Effector memory CD4-positive, alpha-beta T cell (primary cell): ENCODE measurements around the gene ZNF407.

Experiments
- DNase-seq, 3 donors: peaks; one replicate each; pipeline ENCODE4 v3.0.0-alpha.2; 2020
- H3K27ac ChIP-seq: 2 replicates; pipeline ENCODE4 v1.7.0; 2013; ENCODE audit warnings: mild to moderate bottlenecking, low read length, moderate library complexity; ENCODE audit not compliant: insufficient read depth, poor library complexity, severe bottlenecking
- H3K27me3 ChIP-seq: replicated peaks from 2 replicates; pipeline ENCODE4 v1.7.0; 2013; ENCODE audit warnings: mild to moderate bottlenecking, low read length; ENCODE audit not compliant: insufficient read depth, control insufficient read depth, poor library complexity, severe bottlenecking
- H3K36me3 ChIP-seq: 2 replicates; pipeline ENCODE4 v1.7.0; 2013; ENCODE audit warnings: mild to moderate bottlenecking, low read length, moderate library complexity; ENCODE audit not compliant: control insufficient read depth, insufficient read depth
- H3K4me1 ChIP-seq: 2 replicates; pipeline ENCODE4 v1.7.0; 2013; ENCODE audit warnings: low read length, mild to moderate bottlenecking; ENCODE audit not compliant: control insufficient read depth, insufficient read depth, poor library complexity, severe bottlenecking
- H3K4me3 ChIP-seq: 2 replicates; pipeline ENCODE4 v1.7.0; 2013; ENCODE audit warnings: low read length, low read depth, mild to moderate bottlenecking; ENCODE audit not compliant: insufficient read depth, poor library complexity, severe bottlenecking
- H3K9me3 ChIP-seq: 2 replicates; pipeline ENCODE4 v1.7.0; 2013; ENCODE audit warnings: mild to moderate bottlenecking, low read length, moderate library complexity; ENCODE audit not compliant: control insufficient read depth

Gene ZNF407

GRCh38 chr18:75063196-75063595 lies 465.5 kb downstream of the ZNF407 start:
- no peaks in the 10 kb centered on the region for H3K4me1 ChIP-seq
- DNase-seq: no peak
- H3K27me3 ChIP-seq: no peaks in the 10 kb centered on the region
- no peak overlapping the region for H3K4me3 ChIP-seq
- H3K36me3 ChIP-seq: peaks cover 14% of the 10 kb centered on the region
- no peak overlapping the region for H3K27ac ChIP-seq
- H3K9me3 ChIP-seq: no peaks in the 10 kb centered on the region

GRCh38 chr18:75063615-75064512 lies 466.2 kb downstream of the ZNF407 start:
- H3K9me3 ChIP-seq: no peaks in the 10 kb centered on the region
- H3K36me3 ChIP-seq: peaks cover 14% of the 10 kb centered on the region
- no peak overlapping the region for H3K4me3 ChIP-seq
- peaks cover 2% of the 10 kb centered on the region for H3K4me1 ChIP-seq
- no peak overlapping the region for H3K27ac ChIP-seq
- no peak for DNase-seq
- no peaks in the 10 kb centered on the region for H3K27me3 ChIP-seq

- H3K4me1 ChIP-seq: peaks cover 8% of the 10 kb centered on the region
- no peaks in the 10 kb centered on the region for H3K27me3 ChIP-seq
- no peak overlapping the region for H3K4me3 ChIP-seq
- H3K9me3 ChIP-seq: no peaks in the 10 kb centered on the region
- DNase-seq: no peak
- H3K27ac ChIP-seq: no peak overlapping the region
- H3K36me3 ChIP-seq: peaks cover 14% of the 10 kb centered on the region
These were observed 466.8 kb downstream of the ZNF407 start for GRCh38 chr18:75064513-75064905.

- no peak for DNase-seq
- peaks cover 17% of the 10 kb centered on the region for H3K4me1 ChIP-seq
- peaks cover 14% of the 10 kb centered on the region for H3K36me3 ChIP-seq
- no peak overlapping the region for H3K27ac ChIP-seq
- no peaks in the 10 kb centered on the region for H3K27me3 ChIP-seq
- no peaks in the 10 kb centered on the region for H3K9me3 ChIP-seq
- no peak overlapping the region for H3K4me3 ChIP-seq
These were observed 467.8 kb downstream of the ZNF407 start for GRCh38 chr18:75065251-75066000.

GRCh38 chr18:75066021-75066880 lies 468.6 kb downstream of the ZNF407 start:
- H3K27ac ChIP-seq: no peak overlapping the region
- no peak overlapping the region for H3K4me3 ChIP-seq
- H3K9me3 ChIP-seq: no peaks in the 10 kb centered on the region
- DNase-seq: no peak
- no peaks in the 10 kb centered on the region for H3K27me3 ChIP-seq
- H3K4me1 ChIP-seq: peaks cover 23% of the 10 kb centered on the region
- H3K36me3 ChIP-seq: peaks cover 14% of the 10 kb centered on the region

GRCh38 chr18:75066936-75067335 lies 469.3 kb downstream of the ZNF407 start:
- Histone ChIP-seq H3K27ac (no peak overlapping the region), H3K4me1 (peaks cover 30% of the 10 kb centered on the region), H3K4me3 (no peak overlapping the region), H3K27me3 (no peaks in the 10 kb centered on the region), H3K9me3 (no peaks in the 10 kb centered on the region), H3K36me3 (peaks cover 14% of the 10 kb centered on the region)
- DNase-seq: no peak

GRCh38 chr18:75067996-75068645 lies 470.5 kb downstream of the ZNF407 start:
- no peak for DNase-seq
- H3K9me3 ChIP-seq: no peaks in the 10 kb centered on the region
- no peaks in the 10 kb centered on the region for H3K27me3 ChIP-seq
- H3K4me1 ChIP-seq: peaks cover 34% of the 10 kb centered on the region
- H3K27ac ChIP-seq: no peak overlapping the region
- H3K36me3 ChIP-seq: peaks cover 11% of the 10 kb centered on the region
- no peak overlapping the region for H3K4me3 ChIP-seq

- DNase-seq: no peak
- no peaks in the 10 kb centered on the region for H3K27me3 ChIP-seq
- H3K9me3 ChIP-seq: no peaks in the 10 kb centered on the region
- H3K4me1 ChIP-seq: peaks cover 34% of the 10 kb centered on the region
- H3K4me3 ChIP-seq: no peak overlapping the region
- peaks cover 4% of the 10 kb centered on the region for H3K36me3 ChIP-seq
- H3K27ac ChIP-seq: no peak overlapping the region
These were observed 471.2 kb downstream of the ZNF407 start for GRCh38 chr18:75068682-75069435.

- Histone ChIP-seq H3K36me3 (no peaks in the 10 kb centered on the region), H3K4me1 (peaks cover 34% of the 10 kb centered on the region), H3K27ac (peak overlapping the region; percentile 65), H3K27me3 (no peaks in the 10 kb centered on the region), H3K4me3 (peak overlapping the region; percentile 45), H3K9me3 (peaks cover 4% of the 10 kb centered on the region)
- DNase-seq: no peak
These were observed 472.6 kb downstream of the ZNF407 start for GRCh38 chr18:75070235-75070624.
